ENCODE results near the gene PDRG1.

The PDRG1 gene

DNA sequence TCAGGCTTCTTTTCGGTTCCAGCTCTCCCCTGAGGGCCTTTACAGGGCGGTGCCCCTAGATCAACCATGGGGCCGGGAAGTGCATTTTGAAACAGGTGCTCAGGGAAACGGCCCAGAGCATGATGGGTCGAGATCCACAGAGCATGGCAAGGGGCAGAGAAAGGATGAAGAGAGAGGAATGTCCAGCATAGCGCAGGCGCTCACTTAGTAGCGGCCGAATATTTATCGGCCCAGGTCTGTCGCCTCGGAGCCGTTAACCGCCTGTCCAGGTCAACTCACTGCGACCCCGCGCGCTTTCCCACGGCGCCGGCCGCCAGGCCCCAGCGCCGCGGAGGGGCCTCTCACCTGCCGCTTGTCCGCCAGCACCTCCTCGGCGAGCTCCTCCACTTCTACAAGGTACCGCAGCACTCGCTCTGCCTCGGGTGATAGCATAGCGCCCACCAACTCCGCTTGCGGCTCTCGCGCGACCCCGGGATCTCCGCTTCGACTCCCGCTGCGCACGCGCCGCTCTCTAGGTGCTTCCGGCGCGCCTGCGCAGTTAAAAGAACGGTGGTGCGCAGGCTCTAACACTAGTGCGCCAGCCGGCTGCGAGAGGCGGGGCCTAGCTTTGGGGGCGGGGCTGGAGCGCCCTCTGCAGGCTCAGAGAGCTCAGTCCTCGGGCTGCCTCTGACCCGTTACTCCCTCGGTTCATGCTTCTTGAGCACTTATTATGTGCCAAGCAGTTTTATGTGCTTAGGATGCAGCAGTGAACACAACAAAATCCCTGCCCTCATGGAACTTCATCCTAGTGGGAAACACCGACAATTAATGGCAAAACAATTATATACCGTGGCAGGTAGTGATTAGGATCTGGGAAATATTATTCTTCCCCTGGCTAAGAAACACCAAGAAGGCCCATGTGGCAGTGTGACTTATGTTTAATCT, at the start of gene PDRG1:
PDRG1 (minus strand) TSS at position 517 of the 924 bp plus-strand sequence; CDS start at position 432, 85 bp downstream.
- FAIRE-seq = peak; percentile 87
- peak; percentile 85 for DNase-seq (ENCODE audit: extremely low spot score, insufficient read length, low read depth)

DNA sequence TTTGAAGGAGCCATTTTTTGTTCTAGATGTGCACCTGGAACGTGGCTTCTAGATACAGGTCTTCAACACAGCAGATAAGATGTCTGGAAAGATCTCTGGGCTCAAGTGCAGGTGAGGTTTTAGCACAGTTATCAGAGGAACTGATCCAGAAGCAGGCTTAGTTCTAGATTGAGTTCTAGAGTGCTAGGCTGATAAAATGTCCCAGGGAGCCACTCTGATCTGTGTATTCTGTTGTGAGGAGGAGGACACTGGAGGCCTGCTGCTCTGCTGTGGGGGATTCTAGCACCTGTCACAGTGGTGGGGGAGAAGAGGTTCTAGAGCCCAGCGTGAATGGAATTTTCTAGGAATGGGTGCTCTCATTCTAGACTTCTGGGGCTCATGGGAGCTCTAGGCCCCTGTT, 46.4 kb upstream of the PDRG1 start:
- no peak for DNase-seq (ENCODE audit: extremely low spot score, insufficient read length, low read depth)
- no peak for FAIRE-seq

DNA sequence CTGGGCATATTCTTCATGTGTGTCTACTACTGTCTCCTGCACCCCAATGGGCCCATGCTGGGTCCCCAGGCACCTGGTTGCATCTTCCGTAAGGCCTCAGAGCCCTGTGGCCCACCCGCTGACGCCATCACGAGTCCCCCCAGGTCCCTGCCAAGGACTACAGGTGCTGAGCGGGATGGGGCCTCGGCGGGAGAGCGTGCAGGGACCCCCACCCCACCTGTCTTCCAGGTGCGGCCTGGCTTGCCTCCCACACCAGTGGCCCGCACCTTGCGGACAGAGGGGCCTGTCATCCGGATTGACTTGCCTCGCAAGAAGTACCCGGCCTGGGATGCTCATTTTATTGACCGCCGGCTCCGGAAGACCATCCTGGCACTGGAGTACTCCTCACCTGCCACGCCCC, 45.1 kb upstream of the PDRG1 start:
- no peak for FAIRE-seq
- no peak for DNase-seq (ENCODE audit: extremely low spot score, insufficient read length, low read depth)

DNA sequence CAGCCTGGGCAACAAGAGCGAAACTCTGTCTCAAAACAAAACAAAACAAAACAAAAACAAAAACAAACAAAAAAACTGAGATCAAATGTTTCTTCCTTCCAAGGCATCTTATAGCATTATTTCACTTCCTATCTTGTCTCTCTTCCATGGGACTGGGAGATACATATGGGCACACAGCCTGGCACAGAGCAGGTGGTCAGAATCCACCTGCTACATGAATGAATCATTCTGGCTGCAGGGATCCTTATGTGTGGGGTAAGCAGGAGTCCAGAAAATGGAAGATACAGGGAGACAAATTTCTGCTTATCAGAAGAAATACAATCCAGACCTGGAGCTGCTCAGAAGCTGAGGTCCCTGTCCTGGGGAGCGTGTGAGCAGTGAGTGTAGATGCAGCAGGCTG, 40.2 kb upstream of the PDRG1 start:
- no peak for FAIRE-seq
- no peak for DNase-seq (ENCODE audit: extremely low spot score, insufficient read length, low read depth)

DNA sequence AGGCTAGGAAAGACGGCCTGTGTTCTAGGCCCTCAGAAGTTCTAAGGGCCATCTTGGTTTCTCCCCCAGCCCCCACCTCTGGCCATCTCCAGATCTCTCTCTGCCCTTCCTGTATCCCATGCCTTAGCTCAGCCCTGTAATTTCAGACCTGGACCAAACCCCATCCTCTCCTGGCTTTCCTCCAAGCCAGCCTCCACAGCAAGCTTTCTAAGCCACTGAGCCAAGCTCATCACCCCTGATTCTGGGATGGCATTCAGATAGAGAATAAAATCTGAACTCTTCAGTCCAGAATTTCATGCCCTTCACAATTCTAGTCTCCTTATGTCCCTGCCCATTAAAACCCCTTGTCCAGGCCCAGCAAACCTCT, 39.5 kb upstream of the PDRG1 start:
- FAIRE-seq (no peak), DNase-seq (ENCODE audit: extremely low spot score, insufficient read length, low read depth) (no peak)

DNA sequence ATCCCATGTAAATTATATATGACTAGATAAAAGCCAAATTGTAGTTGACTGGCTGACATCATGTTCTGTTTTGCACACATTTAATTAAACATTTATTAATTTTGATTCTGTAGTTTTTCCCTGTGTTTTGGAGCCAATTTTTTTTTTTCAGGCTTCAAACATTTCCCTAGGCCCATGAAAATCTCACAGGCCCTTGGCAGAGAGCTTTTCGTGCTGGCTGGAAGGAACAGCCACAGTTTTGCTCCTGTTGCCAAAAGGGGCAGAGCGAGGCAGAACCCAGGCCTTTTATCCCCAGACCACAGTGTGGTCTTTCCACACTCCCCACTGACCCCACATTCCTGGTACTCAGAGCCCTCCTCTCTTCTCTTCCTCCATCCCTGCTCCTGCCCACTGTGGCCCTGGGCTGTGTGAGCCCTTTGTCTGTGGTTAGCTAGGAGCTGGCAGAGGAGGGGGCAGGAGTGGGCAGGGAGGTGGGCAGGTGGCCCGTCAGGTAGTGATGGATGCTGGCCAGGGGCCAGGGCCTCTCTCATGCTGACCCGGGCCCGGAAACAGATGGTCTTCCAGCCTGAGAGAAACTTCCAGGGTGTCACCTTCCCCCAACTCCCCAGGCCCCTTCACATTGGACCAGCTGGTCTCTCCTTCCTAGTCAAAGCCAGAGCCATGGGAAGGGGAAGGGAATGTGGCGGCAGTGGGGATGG, 38.9 kb upstream of the PDRG1 start:
- FAIRE-seq (no peak), DNase-seq (ENCODE audit: extremely low spot score, insufficient read length, low read depth) (no peak)

DNA sequence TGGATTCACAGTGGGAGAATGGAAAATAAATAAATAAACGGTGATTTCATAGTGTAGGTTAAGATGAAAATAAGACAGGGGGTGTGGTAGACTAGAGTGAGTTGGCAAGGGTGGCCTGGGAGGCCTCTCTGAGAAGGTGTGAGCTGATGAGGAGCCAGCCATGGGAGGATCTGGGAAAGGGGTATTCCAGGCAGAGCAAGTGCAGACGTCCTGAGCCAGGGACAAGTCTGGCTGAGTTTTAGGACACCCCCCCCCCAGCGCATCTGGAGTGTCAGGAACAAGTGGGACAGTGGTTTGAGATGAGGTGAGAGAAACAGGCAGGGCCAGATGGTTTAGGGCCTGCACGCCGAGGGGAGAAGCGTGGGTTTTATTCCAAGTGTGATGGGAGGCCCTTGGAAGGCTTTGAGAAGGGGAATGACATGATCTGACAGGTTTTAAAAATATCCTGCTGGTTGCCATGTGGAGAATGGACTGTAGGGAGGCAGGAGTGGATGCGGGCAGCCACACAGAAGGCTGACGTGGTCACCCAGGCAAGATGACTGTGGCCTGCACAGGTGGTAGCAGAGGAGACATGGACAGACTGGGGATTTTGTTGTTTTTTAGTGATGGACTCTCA, 37.3 kb upstream of the PDRG1 start:
- FAIRE-seq = no peak
- no peak for DNase-seq (ENCODE audit: extremely low spot score, insufficient read length, low read depth)

DNA sequence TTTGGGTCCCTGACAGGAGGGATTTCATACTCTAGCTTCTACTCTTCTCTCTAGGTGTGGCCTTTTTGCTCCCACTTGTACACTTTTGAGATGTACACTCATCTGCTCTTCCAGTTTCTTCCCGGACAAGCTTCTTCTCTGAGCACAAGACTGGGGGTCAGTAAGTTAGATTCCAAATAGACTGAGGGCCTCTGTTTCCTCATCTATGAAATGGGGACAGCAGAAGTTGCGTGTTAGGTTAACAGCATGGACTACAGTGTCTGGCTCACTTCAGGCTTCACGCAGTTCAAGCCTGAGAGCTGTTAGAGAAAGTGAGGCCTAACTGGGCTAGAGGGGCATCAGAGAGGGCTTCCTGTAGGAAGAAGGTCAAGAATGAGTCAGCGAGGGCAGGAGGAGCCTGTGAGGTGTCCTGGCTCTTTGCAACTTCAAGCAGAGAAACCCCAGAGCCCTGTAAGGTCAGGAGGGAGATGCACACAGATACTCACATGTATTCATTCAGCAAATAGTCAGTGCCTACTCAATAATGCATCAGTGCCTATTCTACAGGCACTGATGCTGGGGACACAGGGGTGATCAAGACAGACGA, 36.7 kb upstream of the PDRG1 start:
- FAIRE-seq = no peak
- DNase-seq (ENCODE audit: extremely low spot score, insufficient read length, low read depth) = no peak

DNA sequence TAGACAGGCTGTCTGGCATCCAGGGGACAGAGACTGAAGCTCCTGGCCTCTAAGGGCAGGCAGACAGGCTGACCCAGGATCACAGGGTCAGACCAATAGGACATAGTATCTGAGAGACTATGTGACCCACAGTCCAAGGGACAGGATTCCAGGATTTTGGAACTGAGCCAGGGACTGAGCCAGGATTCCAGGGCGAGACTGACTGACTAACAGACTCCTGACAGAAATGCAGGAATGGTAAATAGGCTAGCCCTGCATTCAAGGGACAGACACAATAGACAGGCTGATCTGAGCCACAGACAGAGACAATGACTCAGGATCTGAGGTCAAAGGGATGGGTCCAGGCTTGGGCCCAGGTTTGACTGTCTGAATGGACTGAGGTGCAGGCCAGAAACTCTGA, 35.9 kb upstream of the PDRG1 start:
- DNase-seq (ENCODE audit: extremely low spot score, insufficient read length, low read depth) = no peak
- FAIRE-seq = no peak

DNA sequence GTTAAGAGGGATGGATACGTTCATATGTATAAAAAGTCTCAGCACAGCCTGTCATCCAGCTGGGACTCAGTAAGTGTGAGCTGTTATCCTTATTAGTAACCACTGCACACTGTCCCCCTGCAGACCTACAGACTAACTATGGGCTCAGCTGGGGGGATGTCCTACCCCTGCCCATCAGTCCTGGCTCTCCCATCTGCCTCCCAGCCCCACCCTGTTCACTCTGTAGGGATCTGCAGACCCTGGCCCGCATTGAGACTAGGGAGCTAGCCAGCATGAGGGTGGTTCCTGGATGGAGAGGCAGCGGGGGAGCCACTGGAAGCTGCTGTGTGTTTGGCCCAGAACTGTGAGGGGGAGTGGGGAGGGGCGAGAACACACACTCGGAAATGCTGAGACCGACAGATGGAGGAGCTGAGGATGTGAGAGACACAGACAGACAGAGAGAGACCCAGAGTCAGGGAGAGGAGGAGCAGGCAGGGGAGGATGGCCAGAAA, 33.2 kb upstream of the PDRG1 start:
- FAIRE-seq = no peak
- DNase-seq (ENCODE audit: extremely low spot score, insufficient read length, low read depth) = no peak

DNA sequence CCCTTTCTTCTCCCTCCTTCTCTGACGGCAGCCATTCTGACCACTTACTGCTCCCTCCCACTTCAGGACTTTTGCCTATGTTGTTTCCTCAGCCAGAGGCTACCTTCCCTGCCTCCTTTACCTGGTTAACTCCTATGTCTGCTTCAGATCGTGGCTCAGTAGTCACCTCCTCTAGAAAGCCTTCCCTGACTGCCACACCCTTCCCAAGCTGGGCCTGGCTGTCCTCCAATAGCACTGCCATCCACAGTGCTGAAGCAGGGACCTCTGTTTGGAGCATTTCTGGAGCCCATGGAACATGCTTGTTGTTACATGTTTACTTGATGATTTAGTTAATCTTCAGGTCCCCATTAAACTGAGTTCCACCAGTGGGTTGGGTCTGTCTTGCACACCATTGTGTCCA, 29.9 kb upstream of the PDRG1 start:
- DNase-seq (ENCODE audit: extremely low spot score, insufficient read length, low read depth) (no peak), FAIRE-seq (no peak)

DNA sequence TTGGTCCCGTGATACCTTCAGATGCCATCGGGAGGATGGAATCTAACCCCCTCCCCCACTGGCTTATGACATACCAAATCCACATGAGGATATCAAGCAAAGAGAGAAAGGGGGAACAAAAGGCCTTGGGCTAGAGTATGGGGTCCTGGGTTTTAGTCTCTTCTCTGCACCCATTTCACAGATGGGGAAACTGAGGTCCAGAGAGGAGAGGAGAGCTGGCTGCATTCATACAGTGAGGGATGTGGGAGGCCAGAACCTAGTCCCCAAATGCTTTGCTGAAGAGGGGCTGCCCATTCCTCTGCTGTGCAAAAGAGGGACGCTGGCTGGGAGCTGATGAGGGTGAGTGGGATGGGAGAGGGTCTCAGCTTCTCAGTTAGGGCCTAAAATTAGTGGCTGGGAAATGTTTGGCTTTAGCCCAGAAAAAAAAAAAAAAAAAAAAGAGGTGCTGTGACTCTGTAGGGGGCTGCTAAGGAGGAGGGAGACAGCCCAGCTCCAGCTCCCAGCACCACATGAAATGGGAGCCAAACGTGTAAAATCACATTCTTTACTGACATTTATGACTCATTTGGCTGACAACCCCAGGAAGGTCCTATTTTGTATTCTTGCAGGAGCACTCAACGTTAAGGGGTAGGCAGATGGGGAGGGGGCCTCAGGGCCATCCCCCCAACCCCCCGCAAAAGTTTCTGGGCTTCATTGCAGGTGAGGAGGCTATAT, 28.0 kb upstream of the PDRG1 start:
- FAIRE-seq = no peak
- no peak for DNase-seq (ENCODE audit: extremely low spot score, insufficient read length, low read depth)

DNA sequence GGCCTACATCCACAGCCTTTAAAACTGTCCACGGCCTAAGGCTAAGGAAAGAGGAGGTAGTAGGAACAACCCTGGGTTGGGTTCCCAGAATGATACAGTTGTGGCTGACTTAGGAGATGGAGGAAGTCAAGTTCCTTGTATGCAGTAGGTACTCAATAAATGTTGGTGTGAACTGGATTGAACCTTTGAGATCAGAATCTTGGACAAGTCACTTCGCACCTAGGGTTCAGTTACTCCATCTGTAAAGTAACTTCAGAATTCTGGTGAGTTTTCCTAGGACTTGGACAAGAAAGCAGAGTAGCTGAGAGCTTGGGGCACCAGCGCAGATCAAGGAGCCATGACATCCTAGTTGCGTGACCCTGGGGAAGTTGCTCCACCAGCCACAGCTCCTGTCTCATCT, 25.2 kb upstream of the PDRG1 start:
- FAIRE-seq (no peak), DNase-seq (ENCODE audit: extremely low spot score, insufficient read length, low read depth) (no peak)

DNA sequence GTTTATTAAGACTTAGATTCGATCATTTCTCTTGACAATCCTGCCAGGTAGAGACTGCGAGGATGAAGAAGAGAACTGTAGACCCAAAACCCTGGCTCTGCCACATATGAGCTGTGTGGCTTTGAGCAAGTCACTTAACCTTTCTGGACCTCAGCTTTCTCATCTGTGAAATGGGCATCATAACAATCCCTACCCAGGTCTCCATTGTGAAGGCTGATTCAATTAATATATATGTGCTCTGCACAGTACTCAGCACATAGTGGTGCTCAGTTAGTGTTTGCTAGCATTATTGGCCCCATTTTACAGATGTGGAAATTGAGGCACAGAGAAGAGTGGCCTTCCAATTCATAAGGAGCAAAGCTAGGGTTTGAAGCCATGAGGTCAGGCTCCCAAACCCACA, 24.0 kb upstream of the PDRG1 start:
- DNase-seq (ENCODE audit: extremely low spot score, insufficient read length, low read depth) = no peak
- FAIRE-seq = no peak

DNA sequence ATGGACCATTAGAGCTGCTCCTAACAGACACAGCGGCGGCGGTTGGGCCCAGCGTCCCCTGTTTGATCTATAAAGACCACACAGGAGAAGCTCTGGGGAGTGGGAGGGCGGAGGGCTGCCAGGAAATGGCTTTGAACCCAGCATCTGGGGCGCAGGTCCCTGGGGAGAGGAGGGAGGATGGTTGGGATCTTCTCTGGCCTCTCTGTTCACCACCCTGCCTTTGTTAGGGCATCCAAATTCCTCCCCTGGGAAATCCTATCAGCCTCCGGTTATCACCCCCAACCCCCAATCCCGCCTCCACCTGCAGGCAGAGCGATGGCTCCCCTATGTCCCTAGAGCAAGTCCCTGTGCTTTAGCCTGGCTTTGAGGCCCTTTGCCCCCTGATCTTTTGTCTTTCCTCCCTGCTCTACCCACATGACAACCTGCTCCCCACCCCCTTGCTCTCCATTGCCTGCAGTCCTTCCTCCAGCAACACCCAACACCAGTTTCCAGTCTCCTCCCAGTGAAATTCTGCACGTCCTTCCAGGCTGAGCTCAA, 23.2 kb upstream of the PDRG1 start:
- no peak for DNase-seq (ENCODE audit: extremely low spot score, insufficient read length, low read depth)
- FAIRE-seq = no peak

DNA sequence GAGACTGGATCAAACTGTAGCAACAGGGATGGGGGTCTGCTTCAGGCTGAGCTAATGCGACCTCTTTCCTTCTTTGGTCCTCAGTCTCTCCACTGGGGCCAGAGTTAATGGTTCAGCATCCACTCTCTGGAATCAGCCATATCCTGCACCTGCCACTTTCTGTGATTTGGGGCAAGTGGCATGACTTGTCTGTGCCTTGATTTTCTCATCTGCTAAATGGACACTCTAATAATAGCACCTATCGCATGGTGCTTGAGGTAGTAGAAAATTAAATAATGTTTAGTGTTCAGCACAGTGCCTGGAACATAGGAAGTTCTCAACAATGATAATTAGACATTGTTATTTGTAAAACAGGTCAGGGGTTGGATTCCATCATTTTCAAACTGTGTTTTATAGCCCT, 22.4 kb upstream of the PDRG1 start:
- FAIRE-seq = no peak
- no peak for DNase-seq (ENCODE audit: extremely low spot score, insufficient read length, low read depth)

DNA sequence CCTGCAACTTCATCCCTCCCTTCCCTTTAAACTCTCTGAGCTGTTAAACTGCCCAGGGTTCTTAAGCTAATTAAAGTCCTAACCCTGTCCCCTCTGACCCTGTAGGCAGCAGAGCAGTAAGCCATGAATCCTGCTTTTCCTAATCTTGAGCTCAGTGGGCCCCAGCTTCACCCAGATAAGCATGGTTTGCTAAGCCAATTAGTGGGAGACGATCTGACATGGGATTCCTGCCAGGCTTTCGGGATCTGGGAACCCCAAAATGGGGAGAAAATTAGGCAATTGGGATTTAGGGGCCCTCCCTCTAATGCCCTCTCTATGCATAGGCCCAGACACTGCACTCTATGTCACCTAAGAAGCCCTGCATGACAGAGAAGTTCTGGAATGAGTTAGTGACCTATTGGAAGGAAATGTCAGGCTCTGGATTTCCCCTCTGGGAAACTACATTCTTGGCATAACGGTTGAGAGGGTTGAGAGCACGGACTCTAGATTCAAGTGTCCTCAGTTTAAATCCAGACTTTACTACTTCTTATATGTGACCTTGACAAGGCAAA, 20.7 kb upstream of the PDRG1 start:
- DNase-seq (ENCODE audit: extremely low spot score, insufficient read length, low read depth) (no peak), FAIRE-seq (no peak)

DNA sequence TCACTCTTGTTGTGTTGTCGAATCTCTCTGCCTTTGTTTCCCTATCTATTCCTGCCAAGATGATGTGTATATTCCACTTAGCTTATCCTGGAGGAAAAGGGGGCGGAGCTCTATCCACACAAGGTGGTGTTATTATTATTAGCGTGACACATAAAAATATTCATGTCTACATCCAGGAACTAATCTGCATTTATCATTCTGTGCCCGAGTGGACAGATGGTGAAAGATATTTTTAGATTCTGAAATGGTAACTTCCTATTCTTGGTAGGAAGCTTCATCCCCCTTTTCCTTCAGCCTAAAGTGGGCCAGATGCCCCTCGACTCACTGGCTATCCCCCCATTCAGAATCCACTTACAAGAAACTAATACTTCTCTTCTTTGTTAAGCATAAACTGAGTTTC, 18.1 kb upstream of the PDRG1 start:
- DNase-seq (ENCODE audit: extremely low spot score, insufficient read length, low read depth) (no peak), FAIRE-seq (no peak)

DNA sequence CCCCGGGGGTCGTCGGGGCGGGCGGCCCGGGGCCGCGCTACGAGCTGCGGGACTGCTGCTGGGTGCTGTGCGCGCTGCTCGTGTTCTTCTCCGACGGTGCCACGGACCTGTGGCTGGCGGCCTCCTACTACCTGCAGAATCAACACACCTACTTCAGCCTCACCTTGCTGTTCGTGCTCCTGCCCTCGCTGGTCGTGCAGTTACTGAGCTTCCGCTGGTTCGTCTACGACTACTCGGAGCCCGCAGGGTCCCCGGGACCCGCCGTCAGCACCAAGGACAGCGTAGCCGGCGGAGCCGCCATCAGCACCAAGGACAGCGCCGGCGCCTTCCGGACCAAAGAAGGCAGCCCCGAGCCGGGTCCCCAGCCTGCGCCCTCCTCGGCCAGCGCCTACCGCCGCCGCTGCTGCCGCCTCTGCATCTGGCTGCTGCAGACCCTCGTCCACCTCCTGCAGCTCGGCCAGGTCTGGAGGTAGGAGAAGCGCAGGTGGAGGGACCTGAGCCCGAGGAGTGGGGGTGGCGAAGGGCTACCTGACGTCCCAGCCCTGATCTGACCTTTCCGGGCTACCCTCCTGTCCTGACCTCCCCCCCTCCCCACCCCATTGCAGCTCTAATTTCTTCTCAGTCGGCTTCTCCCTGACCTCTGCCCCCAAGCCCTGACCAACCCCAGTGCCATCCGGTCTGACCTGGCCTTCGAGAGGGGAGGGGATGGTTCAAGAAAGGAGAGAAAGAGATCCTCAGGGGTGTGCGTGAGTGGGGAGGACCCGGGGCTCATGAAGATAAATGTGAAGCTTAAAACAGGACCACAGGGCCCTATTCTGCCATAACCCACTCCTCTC, 16.7 kb upstream of the PDRG1 start:
- DNase-seq (ENCODE audit: extremely low spot score, insufficient read length, low read depth) (peak; percentile 79), FAIRE-seq (no peak)

Data from GM18507 (cell line).